Measurements from ENCODE around the gene TNNC1.

Gene TNNC1

GRCh38 chr3:52407779-52408178, 46.1 kb downstream of the TNNC1 start:
- no peak for TF ChIP-seq CTCF (conservative IDR thresholded peaks at IDR 0.05)
- no peak overlapping the region for H3K27ac ChIP-seq

- no peak overlapping the region for H3K27ac ChIP-seq
These were observed 46.9 kb downstream of the TNNC1 start for GRCh38 chr3:52406791-52407510.

GRCh38 chr3:52406231-52406661, 47.6 kb downstream of the TNNC1 start:
- H3K27ac ChIP-seq, result no peak overlapping the region
- no peak for TF ChIP-seq CTCF (conservative IDR thresholded peaks at IDR 0.05)

More at GRCh38 chr3:52406791-52407510, 46.9 kb downstream of the TNNC1 start:
- no peak for TF ChIP-seq CTCF (conservative IDR thresholded peaks at IDR 0.05)

- H3K27ac ChIP-seq, result no peak overlapping the region
These were observed 48.2 kb downstream of the TNNC1 start for GRCh38 chr3:52405601-52406110.

GRCh38 chr3:52405066-52405465, 48.8 kb downstream of the TNNC1 start:
- TF ChIP-seq CTCF (conservative IDR thresholded peaks at IDR 0.05), result no peak
- H3K27ac ChIP-seq, result no peak overlapping the region

More at GRCh38 chr3:52405601-52406110, 48.2 kb downstream of the TNNC1 start:
- no peak for TF ChIP-seq CTCF (conservative IDR thresholded peaks at IDR 0.05)

GRCh38 chr3:52404391-52404790, 49.5 kb downstream of the TNNC1 start:
- TF ChIP-seq CTCF (conservative IDR thresholded peaks at IDR 0.05), result no peak
- H3K27ac ChIP-seq, result no peak overlapping the region

- H3K27ac ChIP-seq, result no peak overlapping the region
- no peak for TF ChIP-seq CTCF (conservative IDR thresholded peaks at IDR 0.05)
These were observed 49.9 kb downstream of the TNNC1 start for GRCh38 chr3:52403955-52404354.

Data from VCaP (cell line).